GM19463 (cell line): Measurements from ENCODE around the gene MTCL1.

Source experiments
- ATAC-seq: cut with Tn5 transposase; IDR thresholded peaks from one replicate; pipeline ENCODE4 v1.9.1; 2021; ENCODE audit warnings: mild to moderate bottlenecking, moderate library complexity; ENCODE audit not compliant: unreplicated experiment

MTCL1 gene

DNA sequence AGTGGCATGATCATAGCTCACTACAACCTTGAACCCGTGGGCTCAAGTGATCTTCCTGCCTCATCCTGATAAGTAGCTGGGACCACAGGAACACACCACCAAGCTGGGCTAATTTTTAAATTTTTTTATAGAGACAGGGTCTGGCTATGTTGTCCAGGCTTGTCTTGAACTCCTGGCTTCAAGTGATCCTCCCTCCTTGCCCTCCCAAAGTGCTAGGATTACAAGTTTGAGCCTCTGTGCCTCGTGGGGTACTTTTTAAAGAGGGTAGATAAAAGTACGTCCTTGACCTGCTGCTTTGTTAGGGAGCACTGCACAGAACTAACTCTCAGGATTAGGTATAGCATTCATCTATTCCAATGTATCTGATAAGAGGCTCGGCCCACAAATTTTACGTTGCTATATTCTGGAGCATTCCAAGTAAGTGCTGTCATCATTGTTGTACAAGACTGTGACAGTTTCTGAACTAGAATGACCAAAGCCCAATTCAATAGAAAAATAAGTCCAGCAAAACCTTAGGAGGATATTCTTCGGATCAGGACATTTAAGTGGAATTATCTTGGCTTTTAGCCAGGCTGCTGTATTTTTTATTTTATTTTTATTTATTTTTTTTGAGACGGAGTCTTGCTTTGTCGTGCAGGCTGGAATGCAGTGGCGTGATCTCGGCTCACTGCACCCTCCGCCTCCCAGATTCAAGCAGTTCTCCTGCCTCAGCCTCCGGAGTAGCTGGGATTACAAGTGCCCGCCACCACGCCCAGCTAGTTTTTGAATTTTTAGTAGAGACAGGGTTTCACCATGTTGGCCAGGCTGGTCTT lies 4.1 kb downstream of the MTCL1 start:
- ATAC-seq, result no peak

DNA sequence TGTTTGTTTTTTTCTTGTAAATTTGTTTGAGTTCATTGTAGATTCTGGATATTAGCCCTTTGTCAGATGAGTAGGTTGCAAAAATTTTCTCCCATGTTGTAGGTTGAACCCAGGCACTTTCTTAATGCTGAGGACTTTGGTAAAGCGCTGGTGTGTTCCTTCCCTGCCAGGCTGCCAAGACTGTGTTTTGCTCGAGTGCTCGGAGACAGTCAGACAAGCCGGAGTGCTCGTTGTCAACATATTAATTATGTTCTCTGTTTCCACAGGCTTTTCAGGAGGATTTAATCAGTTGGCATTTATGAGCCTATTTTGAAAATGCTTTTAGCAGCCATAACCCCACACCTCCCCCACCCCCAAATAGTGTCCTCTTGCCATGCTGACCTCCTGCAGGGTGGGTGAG lies 6.4 kb downstream of the MTCL1 start:
- ATAC-seq, result no peak

DNA sequence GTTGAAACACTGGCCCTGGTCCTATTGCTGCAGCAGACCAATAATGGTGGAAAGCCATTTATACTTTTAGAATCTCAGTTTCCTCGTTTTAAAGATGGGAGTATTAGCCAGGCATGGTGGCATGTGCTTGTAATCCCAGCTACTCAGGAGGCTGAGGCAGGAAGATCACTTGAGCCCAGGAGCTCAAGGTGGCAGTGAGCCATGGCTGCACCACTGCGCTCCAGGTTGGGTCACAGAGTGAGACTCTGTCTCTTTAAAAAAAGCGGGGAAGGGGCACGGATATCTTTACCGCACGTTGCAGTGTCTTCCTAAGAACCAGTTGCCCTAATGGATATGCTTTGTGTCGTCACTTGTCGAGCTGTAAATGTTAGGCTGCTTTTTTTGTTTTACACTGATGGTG lies 8.3 kb downstream of the MTCL1 start:
- ATAC-seq, result no peak

DNA sequence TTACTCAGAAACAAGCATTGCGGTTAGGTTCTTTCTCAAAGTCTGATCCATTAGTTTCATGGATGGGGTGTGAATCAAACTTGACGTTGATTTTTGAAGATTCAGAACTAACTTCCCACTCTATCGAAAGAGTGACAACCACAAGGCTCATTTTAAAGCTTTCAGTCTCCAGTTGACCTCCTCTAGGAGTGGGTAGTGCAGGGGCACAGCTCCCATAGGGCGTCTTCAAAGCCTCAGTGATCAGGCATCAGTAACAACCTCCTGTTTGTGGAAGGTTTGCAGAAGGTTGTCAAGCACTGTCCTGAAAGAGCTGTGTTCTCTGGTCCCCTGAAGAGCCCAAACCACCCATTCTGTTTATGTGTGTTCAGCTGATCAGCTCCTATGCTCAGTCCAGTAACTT lies 10.2 kb downstream of the MTCL1 start:
- ATAC-seq, result no peak

DNA sequence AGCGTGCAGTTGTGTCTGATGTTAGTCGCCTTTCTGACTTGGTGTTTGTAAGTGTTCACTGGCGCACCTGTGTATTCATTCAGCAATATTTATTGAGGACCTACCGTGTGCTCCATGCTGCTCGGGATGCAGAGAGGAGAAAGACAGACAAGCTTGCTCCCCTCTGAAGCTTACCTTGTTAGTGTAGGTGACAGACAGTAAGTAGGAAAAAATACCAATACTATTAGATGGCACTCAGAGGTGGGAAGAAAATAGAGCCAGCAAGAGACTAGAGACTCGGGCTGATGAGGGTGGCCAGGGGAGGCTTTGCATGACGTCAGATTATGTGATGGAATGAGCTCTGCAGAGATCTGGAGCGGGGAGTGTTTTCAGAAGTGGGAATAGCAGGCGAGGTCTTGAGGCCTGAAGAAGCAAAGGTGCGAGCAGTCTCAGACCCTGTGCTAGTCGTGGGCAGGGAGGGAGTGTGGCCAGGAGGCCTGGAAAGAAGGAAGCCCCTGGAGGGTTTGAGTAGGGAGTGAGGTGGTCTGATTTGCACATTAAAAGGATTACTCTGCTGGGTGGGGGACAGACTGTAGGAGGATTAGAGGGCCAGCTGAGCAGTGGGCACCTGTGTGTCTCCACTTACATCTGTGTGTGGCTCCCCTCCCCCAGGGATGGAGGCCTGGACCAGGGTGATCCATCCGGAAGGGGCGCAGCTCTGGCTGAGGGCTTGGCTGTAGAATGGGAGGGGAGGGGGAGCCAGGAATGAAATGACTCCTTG lies 11.8 kb downstream of the MTCL1 start:
- ATAC-seq, result no peak

DNA sequence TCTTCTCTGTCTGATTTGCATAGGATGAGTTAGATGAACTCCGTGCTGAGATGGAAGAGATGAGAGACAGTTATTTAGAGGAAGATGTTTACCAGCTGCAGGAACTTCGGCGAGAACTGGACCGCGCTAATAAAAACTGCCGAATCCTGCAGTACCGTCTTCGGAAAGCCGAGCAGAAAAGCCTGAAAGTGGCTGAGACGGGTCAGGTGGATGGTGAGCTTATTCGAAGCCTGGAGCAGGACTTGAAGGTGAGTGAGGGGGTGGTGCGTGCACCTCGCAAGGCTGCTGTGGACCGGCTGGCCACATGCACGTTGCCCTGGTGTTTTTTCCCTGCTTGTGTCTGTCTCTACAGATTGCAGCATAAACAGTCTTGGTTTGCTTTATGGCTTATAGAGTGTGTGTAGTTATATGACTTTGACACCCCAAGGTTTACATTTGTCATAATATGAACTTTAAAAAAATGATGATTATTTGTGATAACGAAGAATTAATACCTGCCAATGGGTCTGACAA lies 13.1 kb downstream of the MTCL1 start:
- no peak for ATAC-seq

DNA sequence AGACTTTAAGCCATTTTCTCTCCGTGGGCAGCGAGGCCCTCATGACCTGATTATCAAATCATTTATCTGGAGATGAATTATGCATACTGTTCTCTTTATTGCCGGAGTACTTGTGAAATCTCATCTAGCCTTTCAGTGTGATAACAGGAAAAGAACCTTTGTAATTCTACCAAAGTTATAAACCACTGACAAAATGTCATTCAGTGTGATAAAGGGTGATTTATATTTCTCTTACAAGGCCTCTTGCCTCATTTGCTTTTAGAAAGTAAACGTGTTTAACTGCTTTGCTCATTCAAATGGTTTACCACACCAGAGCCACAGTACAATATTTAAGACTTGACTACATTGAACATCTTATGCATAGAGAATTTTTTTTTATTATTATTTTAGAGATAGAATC lies 13.8 kb downstream of the MTCL1 start:
- ATAC-seq, result no peak

DNA sequence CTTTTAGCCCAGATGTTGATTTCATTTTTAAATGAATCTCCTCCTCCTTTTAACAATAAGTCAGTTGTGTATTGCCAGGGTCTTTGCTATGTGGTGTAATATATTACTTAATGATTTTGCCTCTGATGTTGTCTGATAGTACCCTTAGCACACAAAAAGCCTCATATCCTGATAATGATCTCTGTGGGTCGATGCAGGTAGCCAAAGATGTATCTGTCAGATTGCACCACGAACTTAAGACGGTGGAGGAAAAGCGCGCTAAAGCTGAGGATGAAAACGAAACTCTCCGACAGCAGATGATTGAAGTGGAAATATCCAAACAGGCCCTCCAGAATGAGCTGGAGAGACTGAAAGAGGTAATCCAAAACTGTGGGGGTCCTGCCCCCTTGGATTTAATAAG lies 14.8 kb downstream of the MTCL1 start:
- ATAC-seq, result no peak

DNA sequence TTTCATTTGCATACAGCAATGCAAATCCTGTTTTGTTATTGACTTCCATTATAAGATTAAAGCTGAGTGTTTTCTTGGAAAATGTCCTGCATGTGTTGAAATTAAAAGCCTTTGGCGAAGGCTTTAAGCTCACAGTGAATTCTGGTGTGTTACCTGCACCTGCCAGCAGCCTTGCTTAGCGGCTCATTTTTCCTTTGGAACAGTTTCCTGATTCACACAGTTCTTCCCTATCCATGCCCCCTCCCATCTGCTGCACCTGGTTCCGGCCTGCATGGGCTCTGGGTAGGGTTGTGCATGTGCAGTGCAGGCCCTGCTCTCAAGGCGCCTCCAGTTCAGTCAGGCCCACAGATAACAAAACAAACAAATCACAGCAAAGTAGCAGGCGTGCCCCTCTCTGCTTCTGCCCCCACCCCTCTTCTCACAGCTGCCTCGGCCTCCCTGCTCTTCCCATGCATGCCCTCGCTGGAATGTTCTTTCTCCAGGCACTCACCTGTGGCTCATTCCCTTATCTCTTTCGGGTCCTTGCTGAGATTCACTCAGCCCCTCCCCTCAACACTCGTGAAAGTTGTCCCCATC lies 15.8 kb downstream of the MTCL1 start:
- no peak for ATAC-seq

DNA sequence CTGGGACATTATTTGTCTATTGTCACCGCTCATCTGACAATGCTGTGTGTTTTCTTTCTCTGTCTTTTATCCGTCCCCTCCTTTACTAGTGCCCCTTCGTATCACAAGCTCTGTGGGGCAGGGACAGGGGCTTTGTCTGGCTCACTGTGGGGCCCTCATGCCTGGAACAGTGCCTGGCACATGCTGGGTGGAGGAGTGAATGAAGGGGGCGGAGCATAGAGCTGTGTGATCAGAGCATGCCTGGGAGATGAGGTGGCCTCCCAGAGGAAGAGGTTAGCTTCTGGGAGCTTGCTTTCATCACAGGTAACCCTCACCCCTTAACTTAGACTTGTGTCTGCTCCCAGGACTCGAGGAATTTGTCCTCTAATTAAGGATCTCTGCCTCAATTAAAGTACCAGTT lies 16.4 kb downstream of the MTCL1 start:
- ATAC-seq, result no peak

DNA sequence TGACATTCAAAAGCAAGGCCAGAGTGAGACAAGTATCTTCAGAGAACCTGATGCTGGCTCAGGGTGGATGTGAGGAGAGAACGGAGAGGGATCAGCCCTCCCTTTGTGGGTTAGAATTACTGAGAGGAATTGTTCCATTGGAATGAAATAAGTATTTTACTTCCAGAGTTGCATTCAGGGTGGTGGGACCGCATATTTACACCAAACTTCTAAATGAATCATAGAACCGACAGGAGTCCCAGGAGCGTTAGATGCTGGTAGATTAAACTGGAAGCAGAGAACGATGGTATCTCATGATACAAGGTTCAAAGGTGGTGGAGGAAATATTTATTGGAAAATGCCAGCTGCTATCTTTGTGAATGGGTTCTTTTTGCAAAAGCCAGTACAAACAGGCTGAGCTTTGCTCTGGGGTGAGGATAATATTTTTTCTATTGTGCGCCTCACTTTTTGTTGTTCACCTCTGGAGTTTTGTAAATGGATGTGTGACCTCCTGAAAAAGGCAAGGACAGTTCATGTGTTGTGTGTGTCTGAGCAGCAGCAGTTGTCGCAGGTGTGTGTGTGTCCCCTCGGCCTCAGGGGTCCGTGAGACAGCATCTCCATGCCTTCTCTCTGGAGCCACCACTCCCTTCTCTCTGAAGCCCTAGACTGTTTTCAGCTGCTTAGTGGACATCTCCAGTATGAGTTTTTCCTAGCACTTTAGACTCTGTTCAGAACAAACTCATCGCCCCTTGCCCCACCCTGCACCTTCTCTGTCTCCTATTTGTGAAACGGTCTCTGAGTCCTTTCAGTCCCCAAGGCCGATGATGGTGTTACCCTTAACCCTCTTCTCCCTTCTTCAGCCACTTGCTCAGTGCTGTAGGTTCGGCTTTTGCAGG lies 17.8 kb downstream of the MTCL1 start:
- ATAC-seq, result no peak

DNA sequence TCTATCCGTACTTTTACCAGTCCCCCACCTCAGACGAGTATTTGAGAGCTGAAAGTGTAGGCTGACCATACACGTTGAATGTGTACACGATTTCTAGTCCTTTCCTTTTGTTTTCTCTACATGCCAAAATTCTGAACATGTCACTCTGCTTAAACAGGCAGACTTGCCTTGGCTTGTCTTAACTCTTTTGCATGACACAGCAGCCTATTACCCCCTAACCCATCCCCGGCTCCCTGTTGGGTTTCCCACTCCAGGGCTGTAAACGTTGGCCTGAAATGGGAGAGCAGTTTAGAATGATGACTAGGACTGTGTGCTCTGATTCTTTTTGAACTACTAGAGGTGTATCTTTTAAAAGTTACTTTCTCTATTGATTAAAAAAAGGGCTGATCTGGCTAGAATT lies 19.1 kb downstream of the MTCL1 start:
- no peak for ATAC-seq

DNA sequence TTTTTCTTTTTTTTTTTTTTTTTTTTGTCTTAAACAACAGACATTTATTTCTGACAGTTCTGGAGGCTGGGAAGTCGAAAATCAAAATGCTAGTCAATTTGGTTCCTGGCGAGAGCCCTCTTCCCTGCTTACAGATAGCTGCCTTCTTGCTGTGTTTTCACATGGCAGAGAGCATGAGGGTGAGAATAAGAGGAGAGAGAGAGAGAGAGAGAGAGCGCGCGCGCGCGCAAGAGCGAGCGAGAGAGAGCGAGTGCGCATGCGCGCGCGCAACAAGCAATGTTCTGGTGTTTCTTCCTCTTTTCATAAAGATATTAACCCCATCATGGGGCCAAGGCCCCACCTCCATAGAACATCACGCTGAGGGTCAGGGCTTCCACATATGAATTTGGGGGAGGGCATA lies 20.9 kb downstream of the MTCL1 start:
- ATAC-seq, result no peak

DNA sequence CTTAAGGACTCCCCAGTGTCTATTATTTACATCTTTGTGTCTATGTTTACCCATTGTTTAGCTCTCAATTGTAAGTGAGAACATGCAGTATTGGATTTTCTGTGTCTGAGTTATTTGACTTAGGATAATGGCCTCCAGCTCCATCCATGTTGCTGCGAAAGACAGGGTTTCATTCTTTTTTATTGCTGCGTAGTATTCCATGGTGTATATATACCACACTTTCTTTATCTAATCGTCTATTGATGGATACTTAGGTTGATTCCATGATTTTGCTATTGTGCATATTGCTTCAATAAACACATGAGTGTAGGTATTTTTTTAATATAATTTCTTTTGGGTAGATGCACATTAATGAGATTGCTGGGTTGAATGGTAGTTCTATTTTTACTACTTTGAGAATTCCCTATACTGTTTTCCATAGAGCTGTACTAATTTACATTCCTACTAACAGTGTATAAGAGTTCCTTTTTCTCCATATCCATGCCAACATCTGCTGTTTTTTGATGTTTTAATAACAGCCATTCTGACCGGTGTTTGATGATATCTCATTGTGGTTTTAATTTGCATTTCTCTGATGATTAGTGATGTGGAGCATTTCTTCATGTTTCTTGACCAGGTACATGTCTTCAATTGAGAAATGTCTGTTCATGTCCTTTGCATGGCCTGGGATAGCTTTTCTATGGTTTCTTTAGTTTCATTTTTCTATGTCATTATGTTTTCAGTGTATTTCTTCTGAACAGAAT lies 21.8 kb downstream of the MTCL1 start:
- ATAC-seq, result no peak

DNA sequence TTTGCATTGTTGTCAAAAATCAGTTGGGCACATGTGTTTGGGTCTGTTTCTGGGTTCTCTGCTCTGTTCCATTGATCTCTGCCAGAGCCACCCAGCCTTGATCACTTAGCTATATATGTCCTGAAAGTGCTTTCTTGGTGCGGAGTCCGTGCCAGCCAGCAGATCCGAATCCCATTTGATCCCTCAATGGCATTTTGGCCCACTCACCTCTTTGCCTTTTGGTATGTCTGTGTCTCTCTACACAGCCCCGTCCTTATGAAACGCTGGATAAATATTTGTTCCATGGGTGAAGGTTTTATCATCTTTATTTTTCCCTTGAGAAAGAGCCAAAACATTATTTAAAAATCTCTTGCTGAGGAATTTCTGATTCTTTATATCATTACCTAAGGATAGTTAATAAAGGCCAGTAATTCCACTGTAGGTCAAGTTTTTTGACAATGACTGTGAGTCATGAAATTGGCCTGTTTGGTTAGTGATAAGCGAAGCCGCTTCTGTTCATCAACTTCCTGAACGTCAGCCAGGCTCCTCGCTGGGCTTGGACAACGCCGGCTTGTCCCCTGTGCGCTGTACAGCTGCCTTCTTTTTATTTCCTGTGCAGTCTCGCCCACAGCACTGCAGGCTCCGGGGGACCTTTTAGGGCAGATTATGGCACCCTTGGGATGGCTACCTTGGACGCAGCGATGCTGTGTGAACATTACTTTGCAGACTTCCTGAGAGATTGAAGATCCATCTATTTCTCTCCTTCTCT lies 24.9 kb downstream of the MTCL1 start:
- ATAC-seq, result no peak

DNA sequence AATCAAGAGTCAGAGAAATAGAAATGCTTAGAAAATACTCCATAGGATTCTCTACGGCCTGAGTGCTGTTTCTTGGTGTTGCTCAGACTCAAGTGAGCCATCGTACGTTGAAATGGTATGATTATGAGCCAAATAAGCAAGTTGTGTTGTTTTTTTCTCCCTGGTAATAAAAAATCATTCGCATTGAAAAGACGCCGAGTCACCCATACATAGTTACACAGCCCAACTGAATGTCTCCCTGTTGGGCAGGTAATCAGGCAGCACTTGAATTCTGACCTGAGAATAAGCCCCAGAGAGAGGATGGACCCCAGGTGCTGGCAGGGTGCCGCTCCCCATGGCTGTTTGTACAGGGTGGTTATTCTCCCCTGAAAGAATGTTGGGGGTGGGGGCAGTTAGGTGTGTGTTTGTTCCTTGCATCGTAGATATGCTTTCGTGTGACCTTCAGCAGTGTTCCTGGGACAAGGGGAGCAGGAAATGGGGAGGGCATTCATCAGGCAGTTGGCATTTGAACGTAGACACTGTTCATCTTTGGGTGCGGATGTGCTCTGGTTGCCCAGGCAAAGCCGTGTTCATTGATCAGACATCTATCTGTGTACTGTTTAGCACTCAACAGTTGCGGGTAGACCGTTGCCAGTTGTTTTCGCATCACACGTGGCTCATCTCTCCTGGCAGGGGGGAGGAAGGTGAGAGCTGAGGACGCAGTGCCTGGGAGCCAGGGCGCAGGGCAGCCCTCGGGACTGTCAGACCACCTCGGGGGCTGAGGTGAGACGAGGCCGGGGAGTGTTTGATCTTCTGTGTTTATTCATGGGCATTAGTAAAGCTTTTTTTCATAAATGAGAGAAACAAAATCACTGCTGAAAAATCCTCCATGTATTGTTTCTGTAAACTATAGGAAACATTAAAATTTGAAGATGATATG lies 27.3 kb downstream of the MTCL1 start:
- ATAC-seq, result no peak

DNA sequence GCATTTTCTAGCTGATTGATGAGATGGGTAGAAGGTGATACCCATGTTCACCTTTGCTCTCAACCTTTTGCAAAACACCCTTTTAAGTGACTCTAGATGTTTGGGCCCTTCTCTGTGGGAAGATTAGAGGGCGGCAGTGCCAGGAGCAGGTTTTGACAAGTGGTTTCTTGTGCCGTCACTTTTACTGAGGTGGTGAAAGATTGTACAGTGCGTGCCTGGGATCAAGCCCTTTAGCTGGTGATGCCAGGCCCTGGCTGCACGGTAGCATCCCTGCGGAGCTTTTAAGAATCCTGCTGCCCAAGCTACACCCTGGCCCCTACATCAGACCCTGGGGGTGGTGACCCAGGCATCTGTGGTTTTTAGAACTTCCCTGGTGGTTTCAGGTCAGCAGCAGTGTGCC lies 29.1 kb downstream of the MTCL1 start:
- no peak for ATAC-seq

DNA sequence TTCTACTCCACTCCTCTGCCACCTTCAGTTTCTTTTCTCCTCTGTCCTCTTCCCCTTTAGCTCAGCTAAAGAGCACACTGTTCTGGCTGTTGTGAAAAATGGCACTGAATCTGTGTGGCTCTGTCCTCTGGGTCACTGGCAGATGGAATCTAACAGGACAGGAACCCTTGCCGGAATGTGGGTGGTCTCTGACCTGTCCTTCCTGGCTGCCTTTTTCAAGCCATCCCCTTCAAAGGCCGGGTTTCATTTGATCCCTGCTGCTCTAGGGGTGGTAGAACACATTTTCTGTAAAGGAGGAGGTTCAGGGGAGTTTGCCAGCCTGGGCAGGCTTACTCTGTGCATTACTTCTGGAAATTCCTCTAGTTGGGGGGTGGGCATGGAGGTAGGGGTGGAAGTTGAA lies 29.9 kb downstream of the MTCL1 start:
- no peak for ATAC-seq

DNA sequence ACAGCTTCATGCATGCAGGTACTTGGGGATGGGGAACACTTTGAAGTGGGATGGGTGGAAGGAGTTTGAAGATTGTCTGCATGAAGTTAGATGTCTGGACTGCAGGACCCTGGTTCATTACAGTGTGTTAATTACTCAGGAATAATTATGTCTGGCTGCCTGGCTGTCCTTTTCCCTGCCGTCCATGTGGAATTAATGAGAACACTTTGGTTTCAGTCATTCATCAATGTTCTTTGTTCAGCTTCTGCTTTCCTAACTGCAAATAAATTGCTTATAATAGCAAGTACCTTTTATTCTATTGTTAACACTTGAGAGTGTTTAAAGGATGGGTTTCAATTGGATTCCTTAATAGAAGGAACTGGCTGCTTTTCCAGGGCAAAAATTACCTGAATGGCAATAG lies 35.8 kb downstream of the MTCL1 start:
- ATAC-seq, result no peak
